Parathyroid adenoma (tissue), 2 donors: ENCODE results near the gene GNB1.

Experiments used
- H2AFZ ChIP-seq: fragments of 300-600 bp; sonication (generic); one replicate; pipeline ENCODE4 v1.7.0; 2017; ENCODE audit warnings: antibody characterized with exemption, mild to moderate bottlenecking
- H3K27ac ChIP-seq: fragments of 300-600 bp; sonication (generic); one replicate; pipeline ENCODE4 v1.7.0; 2017
- H3K27me3 ChIP-seq: fragments of 300-600 bp; sonication (generic); one replicate; pipeline ENCODE4 v1.7.0; 2017; ENCODE audit warnings: low read length; ENCODE audit not compliant: control insufficient read depth, insufficient read depth
- H3K36me3 ChIP-seq: fragments of 300-600 bp; sonication (generic); one replicate; pipeline ENCODE4 v1.7.0; 2017; ENCODE audit warnings: low read length; ENCODE audit not compliant: control insufficient read depth, insufficient read depth
- H3K4me1 ChIP-seq: fragments of 300-600 bp; sonication (generic); one replicate; pipeline ENCODE4 v1.7.0; 2017; ENCODE audit warnings: control low read depth
- H3K4me2 ChIP-seq: fragments of 300-600 bp; sonication (generic); one replicate; pipeline ENCODE4 v1.7.0; 2017; ENCODE audit warnings: low read length
- H3K4me3 ChIP-seq: fragments of 300-600 bp; sonication (generic); one replicate; pipeline ENCODE4 v1.7.0; 2017; ENCODE audit warnings: low read depth, low read length
- H3K79me2 ChIP-seq: fragments of 300-600 bp; sonication (generic); one replicate; pipeline ENCODE4 v1.7.0; 2017; ENCODE audit warnings: control low read depth
- H3K9ac ChIP-seq: fragments of 300-600 bp; sonication (generic); one replicate; pipeline ENCODE4 v1.7.0; 2017; ENCODE audit warnings: mild to moderate bottlenecking
- H3K9me3 ChIP-seq: fragments of 300-600 bp; sonication (generic); one replicate; pipeline ENCODE4 v1.7.0; 2017; ENCODE audit warnings: low read length; ENCODE audit not compliant: control insufficient read depth
- TF ChIP-seq, protein P1 (sequence below): fragments of 300-600 bp; sonication (generic); IDR thresholded peaks from one replicate; pipeline ENCODE4 v1.7.0; 2017; ENCODE audit warnings: antibody characterized with exemption, mild to moderate bottlenecking
- donor health status: primary hyperparathyroidism.

The GNB1 gene

DNA sequence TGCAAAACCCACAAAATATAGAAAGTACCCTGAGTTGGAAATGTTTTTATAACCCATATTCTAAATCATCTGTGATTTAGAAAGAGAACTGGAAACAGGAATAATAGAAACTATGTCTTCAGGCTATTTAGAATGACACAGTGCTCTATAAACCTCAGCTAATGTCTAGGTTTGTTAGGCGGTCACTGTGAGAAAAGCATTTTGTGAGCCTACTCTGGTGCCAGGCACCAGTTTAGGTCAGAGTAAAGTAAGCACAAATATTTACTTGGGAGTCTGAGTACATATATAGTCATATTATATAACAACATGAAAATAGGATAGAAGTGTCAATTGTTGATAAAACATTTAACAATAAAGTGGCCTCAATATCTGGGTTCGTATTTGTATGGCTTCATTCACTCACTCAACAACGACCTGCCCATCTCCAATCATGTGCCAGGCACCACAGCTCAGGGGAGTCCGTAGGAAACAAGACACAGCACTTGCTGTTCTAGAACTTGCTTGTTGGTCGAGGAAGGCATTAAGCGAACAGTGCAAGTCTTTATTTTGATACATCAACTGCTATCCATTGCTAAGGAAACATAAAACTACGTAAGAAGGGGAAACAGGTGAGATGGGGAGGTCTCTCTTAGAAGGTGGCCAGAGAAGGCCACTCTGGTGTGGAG lies 37.2 kb downstream of the GNB1 start:
- no peak overlapping the region for H2AFZ ChIP-seq
- no peaks in the 10 kb centered on the region for H3K27me3 ChIP-seq
- peaks cover 4% of the 10 kb centered on the region for H3K4me1 ChIP-seq
- no peak overlapping the region for H3K27ac ChIP-seq
- no peaks in the 10 kb centered on the region for H3K36me3 ChIP-seq
- no peaks in the 10 kb centered on the region for H3K9me3 ChIP-seq
- peaks cover 51% of the 10 kb centered on the region for H3K79me2 ChIP-seq
- H3K9ac ChIP-seq: no peak overlapping the region
- TF ChIP-seq, protein P1, sequence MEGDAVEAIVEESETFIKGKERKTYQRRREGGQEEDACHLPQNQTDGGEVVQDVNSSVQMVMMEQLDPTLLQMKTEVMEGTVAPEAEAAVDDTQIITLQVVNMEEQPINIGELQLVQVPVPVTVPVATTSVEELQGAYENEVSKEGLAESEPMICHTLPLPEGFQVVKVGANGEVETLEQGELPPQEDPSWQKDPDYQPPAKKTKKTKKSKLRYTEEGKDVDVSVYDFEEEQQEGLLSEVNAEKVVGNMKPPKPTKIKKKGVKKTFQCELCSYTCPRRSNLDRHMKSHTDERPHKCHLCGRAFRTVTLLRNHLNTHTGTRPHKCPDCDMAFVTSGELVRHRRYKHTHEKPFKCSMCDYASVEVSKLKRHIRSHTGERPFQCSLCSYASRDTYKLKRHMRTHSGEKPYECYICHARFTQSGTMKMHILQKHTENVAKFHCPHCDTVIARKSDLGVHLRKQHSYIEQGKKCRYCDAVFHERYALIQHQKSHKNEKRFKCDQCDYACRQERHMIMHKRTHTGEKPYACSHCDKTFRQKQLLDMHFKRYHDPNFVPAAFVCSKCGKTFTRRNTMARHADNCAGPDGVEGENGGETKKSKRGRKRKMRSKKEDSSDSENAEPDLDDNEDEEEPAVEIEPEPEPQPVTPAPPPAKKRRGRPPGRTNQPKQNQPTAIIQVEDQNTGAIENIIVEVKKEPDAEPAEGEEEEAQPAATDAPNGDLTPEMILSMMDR: no peak
- H3K4me3 ChIP-seq: no peak overlapping the region
- no peak overlapping the region for H3K4me2 ChIP-seq

DNA sequence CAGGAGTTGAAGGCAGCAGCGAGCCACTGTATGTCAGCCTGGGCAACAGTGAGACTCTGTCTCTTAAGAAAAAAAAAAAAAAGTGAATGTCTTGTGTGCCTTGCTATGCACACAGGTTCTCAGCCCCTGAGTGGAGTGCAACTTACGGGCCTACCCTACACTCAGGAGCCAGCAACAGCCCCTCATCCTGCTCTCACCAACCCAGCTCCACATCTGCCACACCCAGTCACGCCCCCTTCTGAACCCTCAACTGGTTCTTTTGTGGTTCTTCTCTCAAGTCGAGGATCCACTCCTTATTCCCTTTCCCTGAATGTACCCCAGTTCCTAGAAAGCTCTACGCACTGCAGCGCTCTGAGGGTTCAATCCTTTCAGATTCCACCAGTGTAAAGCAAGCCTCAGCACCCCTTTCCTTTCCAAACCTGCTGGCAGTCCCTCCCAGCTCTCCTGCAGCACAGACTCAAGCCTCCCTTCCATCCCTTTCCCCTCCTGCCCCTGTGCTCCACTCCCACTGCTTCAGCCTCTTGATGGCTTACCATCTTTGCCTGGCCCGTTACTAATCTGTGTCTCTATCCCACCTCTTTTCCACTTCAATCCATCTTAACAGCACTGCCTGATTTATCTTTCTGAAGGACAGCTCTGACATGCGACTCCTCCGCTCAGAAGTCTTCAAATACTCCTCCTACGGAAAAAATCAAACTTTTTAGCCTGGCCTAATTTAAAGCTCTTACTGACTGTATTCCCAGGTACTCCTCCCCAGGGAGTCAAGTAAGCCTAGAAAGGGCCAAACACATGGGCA lies 38.1 kb downstream of the GNB1 start:
- no peak overlapping the region for H3K27ac ChIP-seq
- no peaks in the 10 kb centered on the region for H3K36me3 ChIP-seq
- H3K9ac ChIP-seq: no peak overlapping the region
- H3K79me2 ChIP-seq: peaks cover 47% of the 10 kb centered on the region
- H2AFZ ChIP-seq: no peak overlapping the region
- no peaks in the 10 kb centered on the region for H3K4me1 ChIP-seq
- H3K4me3 ChIP-seq: no peak overlapping the region
- H3K27me3 ChIP-seq: no peaks in the 10 kb centered on the region
- TF ChIP-seq, protein P1: no peak
- H3K4me2 ChIP-seq: no peak overlapping the region
- H3K9me3 ChIP-seq: no peaks in the 10 kb centered on the region

DNA sequence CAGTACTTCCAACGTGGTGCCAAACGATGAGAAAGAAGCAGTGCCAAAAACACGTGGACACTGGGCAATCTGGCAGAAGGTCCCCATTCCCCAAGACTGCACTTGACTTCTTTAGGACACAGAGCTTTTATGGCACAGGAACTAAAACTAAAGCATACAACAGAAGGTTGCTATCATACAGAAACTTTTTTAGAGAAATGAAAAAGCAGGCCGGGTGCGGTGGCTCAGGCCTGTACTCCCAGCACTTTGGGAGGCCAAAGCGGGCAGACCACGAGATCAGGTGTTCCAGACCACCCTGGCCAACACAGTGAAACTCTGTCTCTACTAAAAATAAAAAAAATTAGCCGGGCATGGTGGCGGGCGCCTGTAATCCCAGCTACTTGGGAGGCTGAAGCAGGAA lies 43.0 kb downstream of the GNB1 start:
- Histone ChIP-seq H3K79me2 (peaks cover 39% of the 10 kb centered on the region), H3K9ac (no peak overlapping the region), H3K36me3 (no peaks in the 10 kb centered on the region), H3K27ac (no peak overlapping the region), H3K4me1 (no peaks in the 10 kb centered on the region), H3K4me3 (no peak overlapping the region), H3K9me3 (no peaks in the 10 kb centered on the region), H3K27me3 (no peaks in the 10 kb centered on the region), H2AFZ (no peak overlapping the region), H3K4me2 (no peak overlapping the region)
- TF ChIP-seq, protein P1: no peak

DNA sequence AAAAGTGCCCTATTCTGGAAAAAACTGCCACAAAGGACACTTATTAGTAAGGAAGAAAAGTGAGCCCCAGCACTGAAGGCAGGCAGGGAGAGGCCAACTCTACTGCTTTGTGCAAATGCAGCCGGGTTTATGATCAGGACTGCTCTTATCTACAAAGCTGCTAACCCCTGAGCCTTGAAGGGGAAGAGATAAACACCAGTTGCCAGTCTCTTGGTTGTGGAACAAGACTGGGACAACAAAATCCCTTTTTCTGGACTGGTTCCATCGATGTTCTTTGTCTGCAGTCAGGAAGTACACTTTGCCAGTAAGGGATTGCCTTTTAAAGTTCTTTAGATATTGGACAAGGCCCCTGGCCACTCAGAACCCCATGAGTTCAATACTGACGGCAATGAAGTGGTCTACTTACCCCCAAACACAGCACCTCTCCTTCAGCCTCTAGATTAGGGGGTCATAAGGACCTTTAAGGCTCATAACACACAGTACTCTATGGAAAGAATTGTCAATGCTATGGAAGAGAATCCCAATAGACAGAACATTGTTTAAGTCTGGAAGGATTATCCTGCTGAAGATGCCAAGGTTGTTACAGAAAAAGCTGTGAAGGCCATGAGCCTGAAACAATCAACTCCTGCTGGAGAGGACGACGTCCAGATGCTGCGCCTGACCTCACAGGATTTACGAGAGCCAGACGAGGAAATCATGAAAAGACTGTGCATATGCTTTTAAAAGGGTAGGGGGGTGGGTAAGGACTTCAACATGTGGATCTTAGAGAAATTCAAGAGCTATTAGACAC lies 43.6 kb downstream of the GNB1 start:
- Histone ChIP-seq H3K79me2 (peaks cover 37% of the 10 kb centered on the region), H3K4me1 (no peaks in the 10 kb centered on the region)

More for the DNA sequence above, 43.6 kb downstream of the GNB1 start:
- no peak overlapping the region for H3K4me2 ChIP-seq
- no peaks in the 10 kb centered on the region for H3K27me3 ChIP-seq
- H3K4me3 ChIP-seq: no peak overlapping the region
- TF ChIP-seq, protein P1: no peak
- peak overlapping the region; percentile 15 for H3K27ac ChIP-seq
- H3K9ac ChIP-seq: no peak overlapping the region
- no peak overlapping the region for H2AFZ ChIP-seq
- H3K9me3 ChIP-seq: no peaks in the 10 kb centered on the region
- no peaks in the 10 kb centered on the region for H3K36me3 ChIP-seq
